Hindlimb muscle (tissue), 1 donor: ENCODE measurements around the gene ZFPM1. TPM values are rescaled to one million over a fixed set of nuclear protein-coding genes. Genes with fewer than 3 reads are reported as not detected.

ENCODE experiments used
- DNase-seq: peaks from one replicate; pipeline ENCODE4 v3.0.0-alpha.2; 2013
- polyA plus RNA-seq: library from polyadenylated mRNA; unstranded; fragments of 120-200 nt; gene quantifications from one replicate; pipeline ENCODE4 v1.2.1, GENCODE V29; 2013; ENCODE audit not compliant: insufficient read length

Gene ZFPM1
- polyA plus RNA-seq, 1 donor, result 1.7 TPM

DNA sequence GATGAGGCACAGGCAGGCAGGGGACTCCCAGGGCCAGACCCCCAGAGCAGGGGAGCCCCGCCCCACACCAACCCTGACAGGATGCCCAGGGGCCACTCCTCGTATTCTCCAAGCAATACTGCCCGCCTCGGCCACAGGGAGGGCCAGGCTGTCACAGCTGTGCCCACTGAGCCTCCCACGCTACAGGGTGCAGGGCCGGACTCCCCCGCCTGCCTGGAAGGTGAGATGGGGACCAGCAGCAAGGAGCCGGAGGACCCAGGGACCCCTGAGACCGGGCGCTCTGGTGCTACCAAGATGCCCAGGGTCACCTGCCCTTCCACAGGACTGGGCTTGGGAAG lies 18.8 kb upstream of the ZFPM1 start:
- no peak for DNase-seq

DNA sequence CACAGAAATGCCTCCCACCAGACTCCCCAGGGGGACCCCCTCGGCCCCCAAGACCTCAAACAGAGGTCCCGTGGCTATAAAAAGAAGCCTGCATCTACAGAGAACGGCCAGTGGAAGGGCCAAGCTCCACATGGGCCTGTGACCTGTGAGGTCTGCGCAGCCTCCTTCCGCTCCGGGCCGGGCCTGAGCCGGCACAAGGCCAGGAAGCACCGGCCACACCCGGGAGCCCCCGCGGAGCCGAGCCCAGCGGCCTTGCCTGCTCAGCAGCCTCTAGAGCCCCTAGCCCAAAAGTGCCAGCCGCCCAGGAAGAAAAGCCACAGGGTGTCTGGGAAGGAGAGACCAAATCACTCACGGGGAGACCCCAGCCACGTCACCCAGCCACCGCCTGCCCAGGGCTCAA lies 18.3 kb upstream of the ZFPM1 start:
- no peak for DNase-seq

DNA sequence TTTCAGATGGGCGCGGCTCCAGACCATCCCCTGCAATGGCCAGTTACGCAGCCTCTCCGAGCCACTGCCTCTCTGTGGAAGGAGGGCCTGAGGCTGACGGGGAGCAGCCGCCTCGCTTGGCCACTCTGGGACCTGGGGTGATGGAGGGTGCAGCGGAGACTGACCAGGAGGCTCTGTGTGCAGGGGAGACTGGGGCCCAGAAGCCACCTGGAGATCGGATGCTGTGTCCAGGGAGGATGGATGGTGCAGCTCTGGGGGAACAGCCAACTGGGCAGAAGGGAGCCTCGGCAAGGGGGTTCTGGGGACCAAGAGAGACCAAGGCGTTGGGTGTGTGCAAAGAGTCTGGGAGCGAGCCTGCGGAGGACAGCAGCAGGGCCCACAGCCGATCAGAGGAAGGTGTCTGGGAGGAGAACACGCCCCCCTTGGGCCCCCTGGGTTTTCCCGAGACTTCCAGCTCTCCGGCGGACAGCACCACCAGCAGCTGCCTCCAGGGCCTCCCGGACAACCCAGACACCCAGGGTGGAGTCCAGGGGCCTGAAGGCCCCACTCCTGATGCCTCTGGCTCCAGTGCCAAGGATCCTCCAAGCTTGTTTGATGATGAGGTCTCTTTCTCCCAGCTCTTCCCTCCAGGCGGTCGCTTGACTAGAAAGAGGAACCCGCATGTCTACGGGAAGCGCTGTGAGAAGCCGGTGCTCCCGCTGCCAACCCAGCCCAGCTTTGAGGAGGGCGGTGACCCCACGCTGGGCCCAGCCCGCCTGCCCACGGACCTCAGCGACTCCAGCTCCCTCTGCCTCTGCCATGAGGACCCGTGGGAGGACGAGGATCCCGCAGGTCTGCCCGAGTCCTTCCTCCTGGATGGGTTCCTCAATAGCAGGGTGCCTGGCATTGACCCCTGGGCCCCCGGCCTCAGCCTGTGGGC lies 17.4 kb upstream of the ZFPM1 start:
- no peak for DNase-seq

DNA sequence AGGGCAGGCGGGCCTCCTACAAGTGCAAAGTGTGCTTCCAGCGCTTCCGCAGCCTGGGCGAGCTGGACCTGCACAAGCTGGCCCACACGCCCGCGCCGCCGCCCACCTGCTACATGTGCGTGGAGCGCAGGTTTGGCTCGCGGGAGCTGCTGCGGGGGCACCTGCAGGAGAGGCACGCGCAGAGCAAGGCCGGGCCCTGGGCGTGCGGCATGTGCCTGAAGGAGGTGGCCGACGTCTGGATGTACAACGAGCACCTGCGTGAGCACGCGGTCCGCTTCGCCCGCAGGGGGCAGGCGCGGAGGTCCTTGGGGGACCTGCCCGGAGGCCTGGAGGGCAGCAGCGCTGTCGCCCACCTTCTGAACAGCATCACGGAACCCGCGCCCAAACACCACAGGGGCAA lies 16.3 kb upstream of the ZFPM1 start:
- no peak for DNase-seq

DNA sequence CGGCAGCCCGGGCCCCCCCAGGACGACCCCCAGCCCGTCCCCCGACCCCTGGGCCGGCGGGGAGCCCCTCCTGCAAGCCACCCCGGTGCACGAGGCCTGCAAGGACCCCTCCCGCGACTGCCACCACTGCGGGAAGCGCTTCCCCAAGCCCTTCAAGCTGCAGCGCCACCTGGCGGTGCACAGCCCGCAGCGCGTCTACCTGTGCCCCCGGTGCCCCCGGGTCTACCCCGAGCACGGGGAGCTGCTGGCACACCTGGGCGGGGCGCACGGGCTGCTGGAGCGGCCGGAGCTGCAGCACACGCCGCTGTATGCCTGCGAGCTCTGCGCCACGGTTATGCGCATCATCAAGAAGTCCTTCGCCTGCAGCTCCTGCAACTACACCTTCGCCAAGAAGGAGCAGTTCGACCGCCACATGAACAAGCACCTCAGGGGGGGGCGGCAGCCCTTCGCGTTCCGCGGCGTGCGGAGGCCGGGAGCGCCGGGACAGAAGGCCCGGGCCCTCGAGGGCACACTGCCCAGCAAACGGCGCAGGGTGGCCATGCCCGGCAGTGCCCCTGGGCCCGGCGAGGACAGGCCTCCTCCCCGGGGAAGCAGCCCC lies 15.6 kb upstream of the ZFPM1 start:
- peak; percentile 53 for DNase-seq

DNA sequence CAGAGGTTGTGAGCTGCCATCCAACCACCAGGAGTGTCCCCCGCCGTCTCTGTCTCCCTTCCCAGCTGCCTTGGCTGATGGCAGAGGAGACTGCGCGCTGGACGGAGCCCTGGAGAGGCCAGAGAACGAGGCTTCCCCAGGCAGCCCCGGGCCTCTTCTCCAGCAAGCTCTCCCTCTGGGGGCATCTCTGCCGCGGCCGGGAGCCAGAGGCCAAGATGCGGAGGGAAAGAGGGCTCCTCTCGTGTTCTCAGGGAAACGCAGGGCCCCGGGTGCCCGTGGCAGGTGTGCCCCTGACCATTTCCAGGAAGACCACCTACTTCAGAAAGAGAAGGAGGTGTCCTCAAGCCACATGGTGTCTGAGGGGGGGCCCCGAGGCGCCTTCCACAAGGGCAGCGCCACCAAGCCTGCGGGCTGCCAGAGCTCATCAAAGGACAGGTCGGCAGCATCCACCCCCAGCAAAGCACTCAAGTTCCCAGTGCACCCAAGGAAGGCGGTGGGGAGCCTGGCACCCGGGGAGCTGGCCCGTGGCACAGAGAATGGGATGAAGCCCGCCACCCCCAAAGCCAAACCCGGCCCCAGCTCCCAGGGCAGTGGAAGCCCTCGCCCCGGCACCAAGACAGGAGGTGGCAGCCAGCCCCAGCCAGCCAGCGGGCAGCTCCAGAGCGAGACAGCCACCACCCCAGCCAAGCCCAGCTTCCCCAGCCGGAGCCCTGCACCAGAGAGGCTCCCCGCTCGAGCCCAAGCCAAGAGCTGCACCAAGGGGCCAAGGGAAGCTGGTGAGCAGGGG lies 14.8 kb upstream of the ZFPM1 start:
- no peak for DNase-seq

DNA sequence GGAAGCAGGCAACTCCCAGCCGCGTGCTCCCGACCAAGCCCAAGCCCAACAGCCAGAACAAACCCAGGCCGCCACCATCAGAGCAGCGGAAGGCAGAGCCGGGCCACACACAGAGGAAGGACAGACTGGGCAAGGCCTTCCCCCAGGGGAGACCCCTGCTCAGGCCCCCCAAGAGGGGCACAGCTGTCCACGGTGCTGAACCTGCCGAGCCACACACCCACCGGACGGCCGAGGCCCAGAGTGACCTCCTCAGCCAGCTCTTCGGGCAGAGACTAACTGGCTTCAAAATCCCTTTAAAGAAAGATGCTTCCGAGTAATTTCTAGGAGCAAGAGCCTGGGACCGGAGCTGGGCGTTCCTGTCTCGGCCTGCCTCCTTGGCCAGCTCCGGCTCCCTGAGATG lies 14.1 kb upstream of the ZFPM1 start:
- DNase-seq, result no peak

DNA sequence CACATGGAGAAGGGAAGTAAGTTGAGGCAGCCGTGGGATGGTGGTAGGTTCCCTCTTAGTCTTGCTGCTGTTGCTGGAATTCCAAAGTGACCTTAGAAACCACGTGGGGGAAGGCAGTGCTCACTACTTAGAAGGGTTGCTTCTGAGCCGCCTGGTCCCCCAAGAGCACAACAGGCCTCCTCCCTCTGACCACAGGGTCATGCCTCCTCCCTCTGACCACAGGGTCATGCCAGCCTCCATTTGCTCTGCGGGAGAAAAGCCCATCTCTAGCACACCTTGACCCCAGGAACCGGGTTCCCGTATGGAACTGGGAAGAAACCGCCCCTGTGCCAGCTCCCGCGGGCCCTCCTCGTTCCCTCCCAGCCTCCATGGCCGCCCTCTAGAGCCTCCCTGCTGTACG lies 13.4 kb upstream of the ZFPM1 start:
- DNase-seq, result no peak

DNA sequence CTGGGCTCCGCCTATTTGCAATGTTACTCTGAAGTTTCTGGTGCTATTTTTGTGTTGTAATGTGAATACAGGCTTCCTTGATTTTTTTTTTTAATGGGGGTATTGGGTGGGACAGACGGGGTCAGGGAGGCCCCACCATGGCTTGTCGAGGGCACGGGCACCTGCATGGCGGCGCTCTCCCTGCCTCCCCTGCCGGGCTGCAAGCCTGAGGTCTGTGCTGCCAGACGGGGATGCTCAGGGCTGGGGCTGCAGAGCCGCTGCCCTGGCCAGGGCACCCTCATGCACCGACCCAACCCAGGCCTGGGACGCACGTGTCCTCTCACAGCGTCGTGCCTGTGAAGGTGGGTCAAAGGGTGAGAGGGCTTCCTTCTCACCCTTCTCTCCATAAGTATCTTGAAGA lies 13.0 kb upstream of the ZFPM1 start:
- no peak for DNase-seq

DNA sequence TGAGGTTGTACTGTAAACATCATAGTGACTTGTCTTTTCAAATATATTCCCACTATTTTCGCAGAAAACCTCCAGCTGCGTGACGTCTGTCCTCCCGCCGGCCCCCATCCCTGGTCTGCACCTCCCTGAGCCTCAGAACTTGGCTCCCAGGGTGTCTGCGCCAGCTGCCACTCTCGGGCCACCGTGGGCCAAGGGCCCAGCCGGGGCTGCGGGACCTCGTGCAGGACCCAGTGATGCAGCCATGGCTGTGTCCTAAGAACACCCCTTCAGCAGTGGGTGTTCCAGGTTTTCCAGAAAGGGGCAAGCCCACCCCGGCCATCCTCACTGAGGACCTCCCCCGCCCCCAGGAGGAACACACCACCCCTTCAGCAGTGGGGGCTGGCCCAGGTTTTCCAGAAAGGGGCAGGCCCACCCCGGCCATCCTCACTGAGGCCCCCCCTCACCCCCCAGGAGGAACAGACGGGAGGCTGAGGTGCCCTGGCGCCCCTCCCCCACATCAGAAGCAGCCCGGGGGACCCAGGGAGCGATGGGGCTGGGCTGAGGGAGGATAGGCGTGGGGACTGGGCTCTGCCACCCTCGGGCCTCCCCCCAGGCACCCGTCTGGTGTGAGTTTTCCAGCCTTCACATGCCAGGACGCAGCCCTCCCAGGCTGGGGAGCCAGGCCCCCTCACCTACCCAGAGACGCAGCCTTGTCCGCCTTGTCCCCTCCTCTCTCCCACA lies 12.2 kb upstream of the ZFPM1 start:
- no peak for DNase-seq

DNA sequence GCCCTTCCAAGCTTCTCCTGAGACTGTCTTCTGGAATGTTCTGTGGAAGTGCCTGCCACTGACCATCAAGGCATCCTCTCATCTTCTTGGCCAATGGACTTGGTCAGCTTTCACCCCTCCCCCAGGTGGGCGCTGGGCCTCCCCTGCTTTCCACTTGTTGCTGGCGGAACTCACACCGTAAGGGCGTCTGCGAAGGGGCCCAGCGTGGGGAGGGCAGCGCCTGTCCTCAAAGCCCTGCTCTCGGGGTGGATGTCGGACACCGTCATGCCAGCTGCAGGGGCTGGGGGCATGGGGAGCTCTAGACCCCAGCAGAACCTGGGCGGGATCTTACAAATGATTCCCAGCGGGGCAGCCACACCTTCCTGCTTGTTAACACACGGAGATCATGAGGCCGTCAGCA lies 11.6 kb upstream of the ZFPM1 start:
- DNase-seq, result no peak

DNA sequence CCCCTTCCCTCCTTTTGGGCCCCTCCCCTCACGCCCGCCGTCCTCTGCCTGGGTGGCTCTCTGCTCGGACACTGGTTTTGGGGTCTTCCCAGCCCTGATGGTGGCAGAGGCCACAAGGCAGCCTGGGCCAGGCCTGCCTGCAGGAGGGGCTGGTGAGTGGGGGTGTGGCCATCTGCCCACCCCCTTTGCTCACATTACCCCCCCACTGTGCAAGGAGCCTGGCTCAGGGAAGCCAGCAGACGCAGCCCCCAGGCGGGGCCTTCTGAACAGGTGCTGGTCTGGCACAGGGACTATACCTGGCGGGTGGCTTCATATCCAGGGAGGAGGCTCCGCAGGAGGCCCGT lies 10.7 kb upstream of the ZFPM1 start:
- no peak for DNase-seq

DNA sequence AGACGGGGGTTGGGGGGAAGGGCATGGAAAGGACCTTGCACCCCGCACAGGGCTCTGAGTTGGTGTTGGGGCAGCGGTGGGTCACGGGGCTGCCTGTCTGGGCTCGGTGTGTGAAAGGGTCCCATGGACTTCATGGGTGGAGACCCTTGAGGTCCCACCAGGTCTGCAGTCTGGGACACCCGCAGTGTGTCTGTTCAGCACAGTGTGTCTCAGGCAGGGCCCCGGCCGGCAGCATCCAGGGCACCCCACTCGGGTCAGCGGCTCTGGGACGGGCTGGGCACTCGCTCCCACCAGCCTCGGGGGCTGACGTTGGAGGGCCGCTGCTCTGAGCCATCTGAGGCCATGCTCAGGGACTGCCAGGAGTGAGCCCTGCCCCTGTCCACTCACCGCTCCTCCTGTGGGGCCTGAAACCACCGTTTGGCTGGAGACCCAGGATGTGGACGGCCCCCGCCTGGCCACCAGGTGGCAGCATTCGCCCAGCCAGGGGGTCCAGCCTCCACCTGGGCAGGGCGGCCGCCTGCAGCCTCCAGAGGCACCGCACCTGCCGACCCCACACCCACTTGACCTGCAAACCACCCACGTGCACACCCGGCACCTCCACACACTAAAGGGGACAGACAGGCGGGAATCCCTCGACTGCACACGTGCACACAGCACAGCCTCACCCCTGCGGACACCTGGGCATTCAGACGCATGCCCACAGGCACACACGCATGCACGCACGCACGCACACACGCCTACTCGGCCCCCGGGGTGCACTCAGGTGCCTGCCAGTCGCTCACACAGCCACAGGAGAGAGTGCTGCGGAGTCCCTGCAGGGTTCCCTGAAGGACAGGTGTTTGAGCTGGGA lies 10.1 kb upstream of the ZFPM1 start:
- peak; percentile 67 for DNase-seq

DNA sequence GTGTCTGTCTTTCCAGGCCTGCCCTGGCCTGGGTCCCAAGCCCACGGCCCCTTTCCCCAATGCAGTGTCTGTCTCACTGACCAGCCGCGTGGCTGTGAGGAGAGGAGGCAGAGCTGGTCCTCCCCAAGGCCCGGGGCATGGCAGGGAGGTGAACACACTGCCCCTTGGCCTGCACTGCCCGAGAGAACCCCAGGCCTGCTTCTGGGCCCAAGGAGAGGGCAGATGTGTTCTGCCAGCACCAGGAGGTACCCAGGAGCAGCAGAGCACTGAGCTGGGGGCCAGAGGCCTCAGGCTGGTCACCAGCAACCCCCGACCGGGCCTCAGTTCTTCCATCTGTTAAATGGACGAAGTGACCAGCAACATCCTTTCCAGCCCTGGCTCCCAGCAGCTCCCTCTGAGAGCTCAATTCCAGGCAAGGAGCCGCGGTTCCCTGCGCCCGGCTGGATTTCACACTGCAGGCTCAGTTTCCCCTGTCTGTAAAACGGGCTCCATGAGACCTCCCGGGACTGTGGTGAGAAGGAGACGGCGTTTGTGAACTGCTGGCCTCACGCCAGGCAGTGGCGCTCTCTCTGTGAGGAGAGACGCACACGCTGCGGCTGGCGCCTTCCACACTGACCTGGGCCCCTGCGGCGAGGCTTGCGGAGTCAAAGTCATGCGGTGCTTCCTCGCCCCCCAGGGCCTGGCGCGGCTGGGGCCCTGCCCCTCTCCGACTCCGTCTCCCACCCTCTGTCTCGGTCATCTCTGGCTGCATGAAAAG lies 8.1 kb upstream of the ZFPM1 start:
- DNase-seq, result no peak

DNA sequence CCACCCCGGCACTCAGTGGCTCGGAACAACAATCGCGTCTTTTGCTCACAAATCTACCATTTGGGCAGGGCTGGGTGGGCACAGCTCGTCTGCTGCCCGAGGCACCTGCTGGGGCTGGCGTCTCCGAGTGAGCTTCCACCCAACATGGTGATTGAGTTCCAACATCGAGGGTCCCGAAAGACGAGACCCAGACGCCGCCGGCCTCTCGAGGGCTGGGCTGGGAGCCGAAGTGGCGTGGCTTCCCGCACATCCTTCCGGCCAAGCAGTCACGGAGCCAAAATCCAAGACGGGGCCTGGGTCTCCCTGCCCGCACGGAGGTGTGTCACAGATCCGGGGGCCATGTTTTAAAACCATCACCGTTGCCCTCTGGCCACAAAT lies 7.5 kb upstream of the ZFPM1 start:
- DNase-seq, result no peak

DNA sequence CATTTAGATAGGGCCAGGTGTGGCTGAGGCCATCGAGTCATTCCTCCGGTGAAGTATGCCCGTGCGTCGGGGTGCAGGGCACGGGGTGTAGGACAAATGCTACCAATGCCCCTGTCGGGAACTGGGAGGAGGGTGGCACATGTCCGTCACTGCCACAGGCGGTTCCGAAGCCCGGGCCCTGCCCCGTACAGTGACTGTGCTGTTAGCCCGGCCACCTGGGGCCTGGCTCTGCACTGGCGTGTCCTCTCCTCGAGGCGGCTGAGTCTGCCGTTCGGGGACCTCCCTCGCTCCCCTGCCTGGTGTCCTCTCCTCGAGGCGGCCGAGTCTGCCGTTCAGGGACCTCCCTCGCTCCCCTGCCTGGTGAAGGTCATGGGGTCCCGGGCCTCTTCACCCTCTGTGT lies 7.0 kb upstream of the ZFPM1 start:
- DNase-seq, result no peak

DNA sequence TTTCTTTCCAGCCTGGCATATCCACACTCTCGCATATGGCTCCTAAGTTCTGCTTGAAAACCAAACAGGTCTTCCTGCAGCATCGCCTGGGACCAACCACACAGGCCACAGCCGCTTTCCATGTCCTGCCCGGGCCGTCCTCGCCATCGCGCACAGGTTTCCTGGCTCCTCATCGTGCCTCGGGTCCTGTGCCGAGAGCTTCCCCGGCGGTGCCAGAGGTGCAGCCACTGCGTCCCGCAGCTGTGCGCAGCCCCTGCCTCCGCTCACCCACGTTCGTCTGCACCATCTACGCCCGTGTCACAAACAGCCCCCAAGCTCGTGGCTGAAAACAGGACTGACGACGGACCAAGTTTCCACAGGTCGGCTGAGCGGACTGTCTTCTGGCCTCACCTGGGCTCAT lies 6.3 kb upstream of the ZFPM1 start:
- no peak for DNase-seq

DNA sequence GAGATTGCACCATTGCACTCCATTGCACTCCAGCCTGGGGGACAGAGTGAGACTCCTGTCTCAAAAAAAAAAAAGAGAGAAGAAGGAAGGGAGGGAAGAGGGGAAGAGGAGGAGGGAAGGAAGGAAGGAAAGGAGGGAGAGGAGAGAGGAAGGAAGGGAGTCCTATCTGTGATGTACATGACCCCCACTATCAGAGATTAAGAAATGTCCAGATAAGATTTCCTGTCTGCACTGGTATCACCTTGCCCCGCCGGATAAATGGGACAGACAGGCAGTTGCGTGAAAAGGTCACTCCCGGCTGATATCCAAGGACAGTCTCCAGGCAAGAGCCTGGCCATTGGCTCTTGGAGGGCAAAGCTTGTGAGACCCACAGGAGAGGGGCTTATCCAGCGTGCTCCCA lies 5.2 kb upstream of the ZFPM1 start:
- no peak for DNase-seq

DNA sequence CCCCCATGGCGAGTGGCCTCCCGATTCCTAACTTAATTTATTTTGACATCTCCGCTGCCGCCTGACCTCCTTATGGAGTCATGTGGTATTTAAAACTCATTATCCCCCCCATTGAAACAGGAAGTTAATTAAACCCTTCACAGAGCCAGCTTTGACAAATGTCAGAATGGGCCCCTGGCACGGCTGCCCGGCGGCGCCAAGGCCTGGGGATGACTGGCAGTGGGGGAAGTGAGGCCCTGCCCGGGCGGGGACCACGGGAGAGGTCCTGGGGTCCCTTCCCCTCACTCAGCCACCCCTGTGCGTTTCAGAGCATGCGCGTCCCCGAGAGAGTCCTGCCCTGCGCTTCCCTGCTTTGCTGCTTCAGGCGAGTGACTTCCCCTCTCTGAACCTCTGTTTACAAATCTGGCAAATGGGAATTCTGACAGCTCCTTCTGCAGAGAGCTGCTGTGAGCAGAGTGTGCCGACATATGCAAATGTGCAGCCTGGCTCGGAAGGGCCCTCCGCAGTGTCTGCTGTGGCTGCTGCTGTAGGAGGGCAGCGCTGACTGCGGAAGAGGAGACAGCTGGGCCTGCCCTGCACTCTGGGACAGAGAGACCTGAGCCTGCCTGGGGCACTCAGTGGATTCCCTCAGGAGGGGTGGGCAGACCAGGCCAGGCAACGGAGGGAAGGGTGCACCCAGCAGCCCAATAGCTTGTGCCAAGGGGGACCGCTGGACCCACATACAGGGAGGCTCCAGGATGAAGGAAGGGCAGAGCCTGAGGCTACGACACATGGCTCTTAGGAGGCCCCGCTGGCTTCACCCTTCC lies 4.4 kb upstream of the ZFPM1 start:
- no peak for DNase-seq

DNA sequence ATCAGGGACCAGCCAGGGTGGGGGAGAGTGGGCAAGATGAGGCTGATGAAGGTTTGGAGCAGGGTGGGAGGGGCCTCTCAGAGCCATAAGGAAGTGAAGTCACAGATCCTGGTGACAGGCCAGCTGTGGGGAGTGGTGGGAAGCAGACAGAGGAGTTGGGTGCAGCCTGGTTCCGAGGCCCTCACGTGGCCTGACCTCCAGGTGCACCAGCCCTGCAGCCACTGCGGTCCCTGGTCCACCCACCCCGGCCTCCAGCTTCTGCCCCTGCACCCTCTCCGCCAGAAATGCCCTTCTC lies 3.9 kb upstream of the ZFPM1 start:
- DNase-seq, result no peak
